HG02885 (cell line): Measurements from ENCODE around the gene CEBPZOS.

Source experiments
- ATAC-seq: cut with Tn5 transposase; IDR thresholded peaks from one replicate; pipeline ENCODE4 v1.9.1; 2021; ENCODE audit warnings: mild to moderate bottlenecking; ENCODE audit not compliant: unreplicated experiment, poor library complexity

CEBPZOS gene

GRCh38 chr2:37196320-37197195, at the start of gene CEBPZOS:
Gene CEBPZOS, plus strand, starts transcription at chr2:37196496. Its CDS starts 3,209 bp downstream, at chr2:37199705.
- ATAC-seq: peak; percentile 78

DNA sequence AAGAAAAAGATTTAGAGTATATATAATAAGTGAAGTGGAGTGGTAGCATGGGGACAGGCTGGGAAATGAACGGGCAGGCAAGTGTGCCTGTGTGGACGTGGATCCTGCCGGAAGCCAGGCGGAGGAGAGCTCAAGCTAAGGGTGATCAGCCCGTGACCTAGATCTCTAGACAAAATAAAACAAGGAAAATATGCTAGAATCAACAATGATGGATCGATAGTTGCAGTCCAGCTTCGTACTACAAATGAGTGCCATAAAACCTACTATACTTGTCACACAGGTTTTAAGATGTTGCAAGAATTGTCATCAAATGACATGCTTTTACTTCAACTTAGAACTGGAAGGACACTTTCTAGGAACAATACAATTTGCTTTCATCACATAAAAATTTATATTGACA, 48.0 kb upstream of the CEBPZOS start:
- ATAC-seq: no peak

DNA sequence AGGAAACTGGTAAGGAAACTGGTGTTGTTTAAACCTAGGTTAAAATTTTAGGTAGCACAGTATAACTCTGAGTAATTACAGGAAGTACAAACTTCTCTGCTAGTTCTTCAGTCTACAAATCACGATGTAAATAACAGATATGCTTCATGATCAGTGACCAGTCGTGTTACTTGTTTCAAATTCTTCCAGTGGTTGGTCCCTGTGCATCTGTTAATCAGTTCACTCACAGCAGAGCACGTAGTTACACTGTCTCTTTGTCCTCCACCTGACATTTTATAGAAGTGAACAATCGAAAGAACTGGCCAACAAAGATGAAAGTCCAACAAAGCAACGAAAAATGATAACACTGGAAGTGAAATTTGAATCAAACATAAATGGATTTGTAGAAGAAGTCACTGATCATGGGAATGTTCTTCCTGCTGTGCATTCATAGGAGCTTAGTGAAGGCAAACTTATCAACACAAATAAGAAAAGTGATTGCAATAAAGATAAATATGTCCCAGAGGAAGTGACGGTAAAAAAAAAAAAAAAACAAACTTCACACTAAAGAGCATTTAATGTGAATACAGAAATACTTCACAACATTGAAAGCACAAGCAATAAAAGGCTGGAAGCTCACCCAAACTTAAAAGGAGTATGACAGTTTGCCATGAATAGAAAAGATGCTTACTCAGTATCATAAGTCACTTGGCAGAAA, 46.5 kb upstream of the CEBPZOS start:
- ATAC-seq: no peak

GRCh38 chr2:37153224-37153623, 43.1 kb upstream of the CEBPZOS start:
- ATAC-seq: no peak

DNA sequence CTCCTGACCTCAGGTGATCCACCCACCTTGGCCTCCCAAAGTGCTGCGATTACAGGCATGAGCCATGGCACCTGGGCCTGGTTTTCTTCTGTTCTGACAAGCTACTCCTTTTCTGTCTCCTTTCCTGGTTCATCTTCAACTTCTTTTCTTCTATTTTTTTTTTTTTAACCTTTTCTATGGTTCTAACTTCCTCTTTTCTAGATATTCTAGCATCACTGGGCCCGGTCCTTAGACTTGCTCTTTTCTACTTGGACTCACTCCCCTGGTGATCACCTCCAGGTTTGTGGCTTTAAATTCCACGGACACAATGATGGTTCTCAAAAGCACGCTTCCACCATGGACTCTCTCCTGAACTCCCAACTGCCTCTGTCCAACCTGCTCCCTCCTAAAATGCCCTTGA, 41.5 kb upstream of the CEBPZOS start:
- ATAC-seq: no peak

GRCh38 chr2:37156071-37156856, 40.0 kb upstream of the CEBPZOS start:
- ATAC-seq: peak; percentile 13

GRCh38 chr2:37156857-37157714, 39.2 kb upstream of the CEBPZOS start, which contains the start of gene EIF2AK2:
Gene EIF2AK2, minus strand, starts transcription at chr2:37156980. Its CDS starts 9,174 bp downstream, at chr2:37147806.
- ATAC-seq: peak; percentile 84

GRCh38 chr2:37164757-37165156, 31.5 kb upstream of the CEBPZOS start:
- no peak for ATAC-seq

DNA sequence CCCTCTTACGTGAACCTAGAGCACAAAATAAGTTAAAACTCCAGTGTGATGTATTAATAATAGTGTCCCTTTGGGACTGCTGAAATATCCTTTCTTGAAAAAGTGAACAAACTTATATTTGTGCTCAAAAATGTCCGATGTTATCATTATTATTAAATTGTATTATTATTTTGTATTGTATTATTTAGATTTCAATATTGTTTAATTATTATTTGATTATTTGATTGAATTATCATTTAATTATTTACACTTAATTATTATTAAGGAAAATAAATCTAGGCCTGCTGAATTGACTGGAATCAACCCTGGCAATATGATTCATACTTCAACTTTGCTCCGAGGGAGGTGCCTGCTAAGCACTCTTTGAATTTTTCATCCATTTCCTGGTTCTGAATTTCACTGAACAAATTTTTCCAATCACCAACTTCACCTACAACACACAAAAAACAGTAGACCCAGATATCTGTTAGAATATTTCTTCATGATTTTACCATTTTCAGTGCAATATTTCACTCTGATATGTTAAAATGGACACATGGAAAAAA, 28.6 kb upstream of the CEBPZOS start:
- no peak for ATAC-seq

- no peak for ATAC-seq
These were observed 27.9 kb upstream of the CEBPZOS start for GRCh38 chr2:37168217-37168981.

DNA sequence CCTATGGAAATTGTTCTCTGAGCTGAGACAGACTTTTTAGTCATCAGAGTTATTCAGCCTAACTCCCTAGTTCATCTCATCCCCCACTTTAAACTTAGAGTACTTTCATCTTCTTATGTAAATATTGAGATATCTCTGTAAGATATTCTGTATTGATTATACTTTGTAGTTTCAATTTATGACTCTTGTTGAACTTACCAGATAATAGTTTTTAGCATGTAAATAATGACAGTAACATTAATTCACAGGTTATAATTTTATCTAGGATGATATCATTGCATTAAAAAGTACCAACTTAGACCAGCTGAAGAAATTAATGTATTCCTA, 24.7 kb upstream of the CEBPZOS start:
- no peak for ATAC-seq

- no peak for ATAC-seq
These were observed 22.6 kb upstream of the CEBPZOS start for GRCh38 chr2:37173741-37174140.

GRCh38 chr2:37180006-37180639, 16.2 kb upstream of the CEBPZOS start:
- no peak for ATAC-seq

DNA sequence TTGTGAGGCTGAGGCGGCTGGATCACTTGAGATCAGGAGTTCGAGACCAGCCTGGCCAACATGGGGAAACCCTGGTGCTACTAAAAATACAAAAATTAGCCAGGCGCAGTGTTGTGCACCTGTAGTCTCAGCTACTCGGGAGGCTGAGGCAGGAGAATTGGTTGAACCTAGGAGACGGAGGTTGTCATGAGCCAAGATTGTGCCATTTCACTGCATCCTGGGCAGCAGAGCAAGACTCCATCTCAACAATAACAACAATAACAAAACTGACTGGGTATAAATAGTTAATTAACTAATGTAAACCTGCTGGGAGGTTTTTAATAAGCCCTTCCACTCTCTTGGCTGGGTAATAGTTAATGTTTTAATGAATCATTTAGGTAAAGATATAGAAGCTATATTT, 15.7 kb upstream of the CEBPZOS start:
- no peak for ATAC-seq

DNA sequence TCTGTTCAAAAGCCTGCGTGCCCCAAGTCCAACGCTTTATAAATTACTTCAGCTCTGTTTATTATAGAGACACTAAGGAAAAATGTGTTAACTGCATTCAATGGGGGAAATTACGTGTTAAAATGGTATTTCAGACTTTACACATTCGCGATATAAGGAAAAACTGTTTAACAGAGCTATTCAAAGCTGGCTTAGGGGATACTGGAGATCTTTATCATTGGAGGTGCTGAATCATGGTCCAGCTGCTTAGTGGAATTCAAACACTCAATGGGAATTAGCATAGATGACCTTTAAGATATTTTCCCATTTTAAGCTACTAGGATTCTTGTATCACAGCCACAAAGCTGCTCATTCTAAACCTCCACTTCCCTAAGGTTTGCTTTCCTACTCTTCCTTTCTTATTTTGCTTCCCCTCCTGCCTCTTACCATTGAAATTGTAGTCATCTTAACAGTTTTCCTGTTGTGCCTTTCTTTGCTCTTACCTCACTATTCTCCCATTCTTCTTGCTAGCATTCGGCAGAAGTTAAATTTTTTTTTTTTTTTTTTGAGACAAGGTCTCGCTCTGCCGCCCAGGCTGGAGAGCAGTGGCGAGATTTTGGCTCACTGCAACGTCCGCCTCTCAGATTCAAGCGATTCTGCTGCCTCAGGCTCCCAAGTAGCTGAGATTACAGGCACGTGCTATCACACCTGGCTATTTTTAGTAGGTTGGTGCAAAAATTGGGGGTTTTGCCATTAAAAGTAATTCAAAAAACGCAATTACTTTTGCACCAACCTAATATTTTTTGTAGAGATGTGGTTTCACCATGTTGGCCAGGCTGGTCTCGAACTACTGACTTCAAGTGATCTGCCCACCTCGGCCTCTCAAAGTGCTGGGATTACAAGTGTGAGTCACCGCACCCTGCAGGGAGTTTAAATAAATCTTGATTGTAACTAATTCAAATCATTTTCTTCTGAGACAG, 14.3 kb upstream of the CEBPZOS start:
- ATAC-seq: no peak

- ATAC-seq: no peak
These were observed 7.7 kb upstream of the CEBPZOS start, which contains the start of gene SULT6B1 for GRCh38 chr2:37188570-37188969. Gene SULT6B1, minus strand, starts transcription at chr2:37188670. Its CDS starts 30 bp downstream, at chr2:37188640.

DNA sequence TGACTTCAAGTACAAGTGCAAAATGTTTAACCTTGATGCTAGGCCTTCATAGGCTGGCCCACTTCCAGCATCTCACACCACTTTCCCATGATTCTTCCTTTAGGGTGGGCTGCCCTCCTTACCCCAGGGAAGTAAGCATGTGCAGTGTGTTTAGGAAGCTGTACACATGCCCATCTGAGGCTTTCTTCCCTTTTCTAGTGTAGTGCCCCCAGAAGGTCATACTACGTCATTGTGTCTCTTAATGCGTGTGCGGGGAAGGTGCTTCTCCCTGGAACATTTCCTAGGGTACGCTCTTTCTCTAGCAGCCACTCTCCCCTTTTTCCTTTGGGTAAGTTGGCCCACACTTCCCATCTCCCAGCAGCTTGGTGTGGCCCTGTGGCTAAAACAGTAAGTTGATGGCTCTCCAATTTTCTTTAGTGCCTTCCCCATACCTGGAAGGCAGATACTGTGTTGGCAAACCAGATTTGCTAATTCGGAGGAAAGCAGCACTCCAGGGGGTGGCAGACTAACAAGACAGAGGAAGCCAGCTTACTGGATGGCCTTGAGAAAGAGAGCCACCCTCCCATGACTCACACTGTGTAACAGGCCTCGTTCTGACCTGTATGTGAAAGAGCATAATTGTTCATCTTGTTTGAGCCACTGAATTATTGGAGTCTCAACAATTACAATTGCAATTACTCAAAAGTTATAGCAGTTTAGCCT, 6.7 kb upstream of the CEBPZOS start:
- no peak for ATAC-seq
